GM13977 (cell line): ENCODE measurements around the gene LMO1.

Experiments used
- DNase-seq: peaks from one replicate; pipeline ENCODE4 v3.0.0; 2012; ENCODE audit warnings: low spot score
- CTCF ChIP-seq: IDR thresholded peaks from 2 replicates; pipeline ENCODE4 v1.5.1; 2012; ENCODE audit warnings: mild to moderate bottlenecking, control low read depth; ENCODE audit not compliant: insufficient read depth; ENCODE audit errors: extremely low read depth, missing control alignments
- in situ Hi-C: fragments of 300-500 bp; cut with MboI; formaldehyde crosslinking; loops from one replicate; pipeline ENCODE4 v1.12.0; 2022; ENCODE audit warnings: low sequenced_read_pairs, low pct_unique_long_range_greater_than_20kb, mixed read lengths, inconsistent platforms; ENCODE audit not compliant: unreplicated experiment

The LMO1 gene

GRCh38 chr11:8273287-8273686, 9.6 kb upstream of the LMO1 start:
- no peak for TF ChIP-seq CTCF
- DNase-seq: no peak
- in situ Hi-C loops: no loop called here

GRCh38 chr11:8271106-8271886, 7.6 kb upstream of the LMO1 start:
- DNase-seq: no peak
- in situ Hi-C loops: no loop called here
- no peak for TF ChIP-seq CTCF

- in situ Hi-C loops: no loop called here
- TF ChIP-seq CTCF: no peak
- DNase-seq: no peak
Measured at GRCh38 chr11:8269636-8270035, 6.0 kb upstream of the LMO1 start.

GRCh38 chr11:8268530-8269400, 5.1 kb upstream of the LMO1 start:
- no peak for TF ChIP-seq CTCF
- in situ Hi-C loops: no loop called here
- DNase-seq: no peak

- in situ Hi-C loops: no loop called here
- DNase-seq: no peak
- TF ChIP-seq CTCF: no peak
Measured at GRCh38 chr11:8267831-8268529, 4.3 kb upstream of the LMO1 start.

- no peak for TF ChIP-seq CTCF
- DNase-seq: no peak
- in situ Hi-C loops: no loop called here
Measured at GRCh38 chr11:8267280-8267679, 3.6 kb upstream of the LMO1 start.
